H1 (cell line): ENCODE results near the gene TMPRSS15.

ENCODE experiments used
- CHD1 ChIP-seq: IDR thresholded peaks from 2 replicates; pipeline ENCODE4 v1.6.1; 2012; ENCODE audit warnings: low read depth, low read length, improper control_type of control experiment
- CTCF ChIP-seq, 3 experiments: IDR thresholded peaks; 1 replicate in 2 of 3; 2 replicates in 1 of 3; pipeline versions ENCODE4 v1.5.1 to v1.6.1; 2011; ENCODE audit warnings: low read length in 3 of 3, mild to moderate bottlenecking in 3 of 3, inconsistent platforms in 2 of 3, low read depth in 1 of 3, moderate library complexity in 1 of 3; ENCODE audit not compliant: insufficient read depth in 1 of 3; ENCODE audit errors: control extremely low read depth in 1 of 3

GRCh38 chr21:18449605-18450550, 46.3 kb upstream of the TMPRSS15 start:
- TF ChIP-seq CTCF (IDR thresholded peaks at IDR 0.05; ENCODE audit: control extremely low read depth in 1 of 3, insufficient read depth in 1 of 3, low read depth in 1 of 3, low read length in 3 of 3): no peak
- no peak for TF ChIP-seq CHD1
